Bronchial epithelial cell (primary cell): ENCODE data around the gene HOXC10. TPM values are rescaled to one million over a fixed set of nuclear protein-coding genes. Genes with fewer than 3 reads are reported as not detected.

ENCODE experiments used
- DNase-seq: peaks from one replicate; pipeline ENCODE4 v3.0.0-alpha.2; 2010; ENCODE audit warnings: low read depth
- FAIRE-seq: peaks from 2 replicates; lab custom pipeline; 2011; peaks lifted over from hg19 to GRCh38; lab: Jason Lieb, UNC
- H3K27me3 ChIP-seq: 2 replicates; pipeline ENCODE4 v1.5.1; 2011; ENCODE audit warnings: low read length; ENCODE audit not compliant: control insufficient read depth, insufficient read depth
- H3K36me3 ChIP-seq: 2 replicates; pipeline ENCODE4 v1.5.1; 2011; ENCODE audit warnings: low read length; ENCODE audit not compliant: control insufficient read depth, insufficient read depth
- H3K4me3 ChIP-seq: 2 replicates; pipeline ENCODE4 v1.5.1; 2011; ENCODE audit warnings: mild to moderate bottlenecking, low read depth, low read length, control low read depth
- total RNA-seq: library from RNA; depleted of rRNA; stranded (reverse); fragments of >200 nt; gene quantifications from 2 replicates; pipeline ENCODE4 v1.2.1, GENCODE V29; 2014
- TF ChIP-seq, protein P1 (sequence below): IDR thresholded peaks from 2 replicates; pipeline ENCODE4 v1.5.1; 2011; ENCODE audit warnings: mild to moderate bottlenecking, moderate library complexity, low read length, control low read depth, inconsistent platforms; ENCODE audit not compliant: insufficient read depth, severe bottlenecking

HOXC10 gene
- total RNA-seq, 1 donor from 2014 or later = not detected

DNA sequence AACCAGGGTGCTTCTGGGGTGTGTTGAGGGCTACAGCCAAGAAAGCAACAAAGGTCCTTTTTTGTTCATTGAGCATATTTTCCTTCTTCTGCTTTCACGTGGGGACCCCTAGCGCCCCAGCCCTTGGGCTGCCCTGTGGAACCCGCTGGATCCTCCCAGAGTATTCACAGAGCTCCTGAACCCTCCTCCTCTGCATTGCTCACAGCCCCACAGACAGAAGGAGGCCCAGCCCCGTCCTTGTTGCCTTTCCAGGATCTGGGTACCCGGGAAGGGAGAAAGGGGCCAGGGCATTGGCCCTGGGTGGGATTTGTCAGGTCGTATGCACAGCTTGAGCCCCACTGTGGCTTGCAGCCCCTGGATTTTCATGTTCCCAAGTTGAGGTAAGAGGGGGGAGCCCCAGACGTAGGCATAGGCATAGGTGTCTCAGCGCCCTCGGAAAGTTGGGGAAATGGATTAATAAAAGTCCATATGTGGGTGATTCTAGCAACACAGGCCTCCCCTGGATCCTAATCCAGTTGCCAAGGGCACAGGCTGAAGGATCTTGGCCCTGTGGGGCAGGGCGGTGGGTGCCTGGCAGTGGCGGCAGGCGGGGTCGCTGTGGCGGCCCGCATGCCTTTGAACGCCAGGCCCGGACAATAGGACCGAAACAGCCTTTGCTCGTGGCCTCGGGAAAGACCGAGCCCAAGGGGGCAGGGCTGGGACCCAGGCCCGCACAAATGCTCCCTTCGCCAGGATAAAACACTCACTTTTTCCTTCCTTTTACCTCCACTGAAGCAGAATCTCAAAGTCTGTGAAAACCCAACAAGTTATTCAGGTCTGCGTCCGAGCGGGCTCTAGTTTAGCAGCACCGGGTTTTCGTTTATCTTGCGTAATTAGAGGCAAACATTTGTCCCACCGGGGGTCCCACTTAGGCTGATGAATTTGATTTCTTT, 3.0 kb upstream of the HOXC10 start:
- Histone ChIP-seq H3K4me3 (no peak overlapping the region), H3K27me3 (peaks cover 85% of the 10 kb centered on the region), H3K36me3 (no peaks in the 10 kb centered on the region)
- FAIRE-seq (no peak), DNase-seq (no peak)
- TF ChIP-seq, protein P1, sequence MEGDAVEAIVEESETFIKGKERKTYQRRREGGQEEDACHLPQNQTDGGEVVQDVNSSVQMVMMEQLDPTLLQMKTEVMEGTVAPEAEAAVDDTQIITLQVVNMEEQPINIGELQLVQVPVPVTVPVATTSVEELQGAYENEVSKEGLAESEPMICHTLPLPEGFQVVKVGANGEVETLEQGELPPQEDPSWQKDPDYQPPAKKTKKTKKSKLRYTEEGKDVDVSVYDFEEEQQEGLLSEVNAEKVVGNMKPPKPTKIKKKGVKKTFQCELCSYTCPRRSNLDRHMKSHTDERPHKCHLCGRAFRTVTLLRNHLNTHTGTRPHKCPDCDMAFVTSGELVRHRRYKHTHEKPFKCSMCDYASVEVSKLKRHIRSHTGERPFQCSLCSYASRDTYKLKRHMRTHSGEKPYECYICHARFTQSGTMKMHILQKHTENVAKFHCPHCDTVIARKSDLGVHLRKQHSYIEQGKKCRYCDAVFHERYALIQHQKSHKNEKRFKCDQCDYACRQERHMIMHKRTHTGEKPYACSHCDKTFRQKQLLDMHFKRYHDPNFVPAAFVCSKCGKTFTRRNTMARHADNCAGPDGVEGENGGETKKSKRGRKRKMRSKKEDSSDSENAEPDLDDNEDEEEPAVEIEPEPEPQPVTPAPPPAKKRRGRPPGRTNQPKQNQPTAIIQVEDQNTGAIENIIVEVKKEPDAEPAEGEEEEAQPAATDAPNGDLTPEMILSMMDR = no peak

DNA sequence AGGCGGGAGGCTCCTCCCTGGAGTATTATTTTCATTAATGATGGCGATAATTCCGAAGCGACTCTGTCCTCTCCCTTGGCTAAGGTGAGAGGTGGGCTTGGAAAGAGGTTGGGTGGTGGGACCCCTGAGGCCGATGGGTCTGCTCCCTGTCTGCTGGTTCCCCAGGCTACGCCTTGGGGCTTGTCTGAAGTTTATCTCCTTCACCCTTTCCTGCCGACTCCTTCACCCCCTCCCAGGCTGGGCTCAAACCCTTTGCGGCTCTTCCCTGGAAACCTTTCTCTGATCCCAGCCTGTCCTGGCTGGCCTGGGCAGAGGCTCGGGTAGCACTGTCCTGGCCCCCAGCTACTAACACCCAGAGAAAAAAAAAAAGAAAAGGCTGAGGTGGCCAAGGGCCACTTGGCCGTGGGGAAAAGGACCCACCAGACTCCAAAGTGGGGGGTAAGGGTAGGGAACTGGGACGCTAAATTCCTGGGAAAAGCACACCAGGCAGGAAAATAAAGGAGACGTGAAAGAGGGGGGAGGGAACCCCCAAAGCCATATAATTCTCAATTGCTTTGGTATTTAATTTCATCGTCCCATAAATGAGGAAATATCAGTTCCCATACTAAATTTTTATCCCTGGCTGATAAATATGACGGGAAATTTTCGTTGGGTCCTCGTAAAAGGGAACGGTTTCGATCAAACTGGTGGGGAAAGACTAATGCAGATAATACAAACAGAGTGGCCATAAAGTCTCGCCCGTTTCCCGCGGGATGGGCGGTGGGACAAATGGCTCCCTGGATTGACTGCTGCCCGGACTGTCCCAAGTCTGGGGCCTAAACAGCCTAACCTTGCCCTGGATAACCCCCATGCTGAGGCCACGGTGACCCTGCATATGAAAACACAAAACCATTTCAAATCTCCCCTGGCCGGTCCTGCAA, 2.0 kb upstream of the HOXC10 start:
- no peak for FAIRE-seq
- Histone ChIP-seq H3K27me3 (peaks cover 84% of the 10 kb centered on the region), H3K36me3 (no peaks in the 10 kb centered on the region), H3K4me3 (no peak overlapping the region)
- DNase-seq = no peak
- TF ChIP-seq, protein P1 = no peak

DNA sequence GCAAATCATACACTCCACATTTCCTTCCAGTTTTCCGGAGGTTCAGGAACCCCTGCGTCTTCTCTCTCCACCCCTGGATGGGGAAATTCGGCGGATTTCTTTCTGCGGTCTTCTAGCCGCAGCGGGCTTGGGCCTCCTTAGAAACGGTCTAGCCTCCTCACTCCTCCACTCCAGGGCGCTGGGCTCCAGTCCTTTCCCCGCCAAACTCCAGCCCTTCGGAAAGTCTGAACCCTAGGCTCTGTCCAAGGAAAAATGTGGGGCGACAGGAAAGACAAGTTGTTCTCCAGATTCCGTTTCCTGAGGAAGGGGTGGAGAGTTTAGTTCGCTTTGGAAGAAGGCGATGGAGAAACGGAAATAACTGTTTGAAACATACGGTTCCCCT, 1.4 kb upstream of the HOXC10 start:
- DNase-seq (no peak), FAIRE-seq (no peak)
- no peak overlapping the region for H3K4me3 ChIP-seq
- H3K27me3 ChIP-seq = peaks cover 85% of the 10 kb centered on the region
- TF ChIP-seq, protein P1 = no peak
- H3K36me3 ChIP-seq = no peaks in the 10 kb centered on the region

DNA sequence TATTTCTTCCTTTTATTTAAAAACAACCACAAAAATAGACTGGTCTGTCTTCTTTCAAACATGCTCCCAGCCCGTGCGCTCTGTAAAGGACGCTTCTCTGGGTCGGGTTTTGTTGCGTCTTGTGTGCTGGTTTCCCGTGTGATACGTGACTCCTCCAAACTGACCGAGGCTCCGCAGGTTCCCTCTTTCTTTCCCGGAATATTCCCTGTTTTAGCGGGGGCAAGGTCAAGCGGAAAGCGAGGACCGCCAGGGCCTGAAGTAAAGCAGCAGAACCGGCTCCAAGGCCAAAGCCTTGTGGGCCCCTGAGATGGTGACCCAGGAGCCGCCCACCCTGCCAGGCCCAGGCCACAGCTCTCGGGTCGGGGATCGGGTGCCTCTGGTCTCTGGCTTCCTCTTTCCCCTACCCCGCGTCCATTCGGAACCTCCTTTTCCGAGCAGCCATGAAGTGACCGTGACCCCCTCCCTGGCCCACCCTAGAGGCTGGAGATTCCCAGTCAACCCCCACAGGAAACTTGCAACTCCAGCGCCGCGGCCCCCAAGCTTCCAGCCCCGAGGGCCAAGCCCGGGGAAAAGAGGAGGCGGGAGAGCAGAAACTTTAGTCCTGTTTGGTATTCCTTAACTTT, 885 bp upstream of the HOXC10 start:
- Histone ChIP-seq H3K36me3 (no peaks in the 10 kb centered on the region), H3K27me3 (peaks cover 85% of the 10 kb centered on the region), H3K4me3 (no peak overlapping the region)
- no peak for DNase-seq
- no peak for FAIRE-seq
- TF ChIP-seq, protein P1 = no peak

DNA sequence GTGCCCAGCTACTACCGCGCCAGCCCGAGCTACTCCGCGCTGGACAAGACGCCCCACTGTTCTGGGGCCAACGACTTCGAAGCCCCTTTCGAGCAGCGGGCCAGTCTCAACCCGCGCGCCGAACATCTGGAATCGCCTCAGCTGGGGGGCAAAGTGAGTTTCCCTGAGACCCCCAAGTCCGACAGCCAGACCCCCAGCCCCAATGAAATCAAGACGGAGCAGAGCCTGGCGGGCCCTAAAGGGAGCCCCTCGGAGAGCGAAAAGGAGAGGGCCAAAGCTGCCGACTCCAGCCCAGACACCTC, 697 bp downstream of the HOXC10 start:
- H3K4me3 ChIP-seq = no peak overlapping the region
- TF ChIP-seq, protein P1 = no peak
- no peaks in the 10 kb centered on the region for H3K36me3 ChIP-seq
- DNase-seq = no peak
- no peak for FAIRE-seq
- H3K27me3 ChIP-seq = peaks cover 86% of the 10 kb centered on the region
